Activated CD8-positive, alpha-beta memory T cell treated with anti-CD3 and anti-CD28 coated beads for 48 hours (primary cell): ENCODE results near the gene AHCYL2.
A peak's percentile ranks its signal among the peaks of the same experiment; 100 is the strongest.
"Not testable (repeated sequence)": the region's sequence is repeated elsewhere in the genome, so short reads cannot be mapped to it uniquely, and the experiment has no call there.

Experiments
- DNase-seq, 3 experiments: peaks; one replicate each; pipeline ENCODE4 v3.0.0-alpha.2; 2020; ENCODE audit warnings: low read depth in 2 of 3, low spot score in 2 of 3

The AHCYL2 gene

DNA sequence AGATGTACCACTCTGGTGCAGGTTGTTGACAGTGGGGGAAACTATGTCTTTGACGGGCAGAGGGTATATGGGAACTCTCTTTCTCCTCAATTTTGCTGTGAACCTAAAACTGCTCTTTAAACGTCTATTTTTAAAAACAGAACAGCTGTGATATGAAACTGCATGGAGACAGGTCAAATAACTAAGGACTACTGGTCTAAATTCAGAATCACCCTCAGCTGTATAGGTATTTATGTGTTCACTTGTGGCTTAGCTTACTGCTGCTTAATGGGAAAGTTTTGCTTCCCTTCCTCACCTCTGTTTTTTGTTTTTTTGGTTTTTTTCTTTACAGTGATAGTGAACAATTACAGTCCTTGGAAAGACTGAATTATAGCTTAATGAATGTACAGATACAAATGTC, 122.5 kb downstream of the AHCYL2 start:
- no peak for DNase-seq

DNA sequence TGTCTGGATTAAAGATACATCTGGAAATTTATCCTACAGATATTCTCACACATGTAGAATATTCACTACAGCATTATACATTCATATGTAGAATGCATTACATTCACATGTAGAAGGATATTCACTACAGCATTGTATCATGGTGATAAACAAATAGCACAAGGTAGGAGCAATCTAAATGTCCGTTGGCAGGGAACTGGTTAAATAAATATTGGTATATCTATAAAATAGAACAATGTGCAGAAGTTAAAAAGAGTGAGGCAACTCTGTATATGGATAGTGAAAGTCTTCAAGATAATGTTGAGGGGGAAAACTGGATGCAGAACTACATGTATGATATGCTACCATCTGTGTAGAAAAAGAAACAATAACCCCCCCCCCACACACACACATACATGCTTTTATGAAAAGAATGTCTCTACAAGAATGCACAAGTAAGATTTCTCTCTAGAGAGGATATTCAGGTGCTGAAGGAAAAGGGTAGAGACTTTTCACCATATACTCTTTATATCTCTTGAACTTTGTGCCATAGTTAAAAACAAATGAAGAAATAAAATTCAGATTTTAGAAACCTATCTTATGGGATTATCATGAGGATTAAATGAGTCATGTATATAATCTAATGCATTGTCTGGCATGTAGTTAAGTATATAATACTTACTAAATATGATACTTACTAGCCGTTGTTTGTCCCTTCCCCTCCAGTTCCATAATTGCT, 123.4 kb downstream of the AHCYL2 start:
- no peak for DNase-seq

DNA sequence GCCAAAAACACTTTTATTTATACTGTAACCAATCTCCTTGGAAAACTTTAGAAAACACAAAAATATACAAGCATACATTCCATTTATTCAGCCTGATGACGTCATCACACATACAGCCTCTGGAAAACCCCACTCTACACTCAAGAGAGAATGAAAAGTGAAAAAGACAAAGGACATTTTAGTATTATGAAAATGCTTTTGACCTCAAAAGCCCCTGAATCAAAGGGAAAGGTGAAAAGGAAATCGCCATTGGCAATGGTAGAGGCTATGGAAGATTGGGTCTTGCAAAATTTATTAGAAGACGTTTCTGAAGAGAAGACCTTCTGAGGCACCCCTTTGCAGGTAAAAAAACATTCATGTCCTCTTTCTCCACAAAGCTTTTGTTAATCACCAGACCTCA, 126.5 kb downstream of the AHCYL2 start:
- DNase-seq = no peak

DNA sequence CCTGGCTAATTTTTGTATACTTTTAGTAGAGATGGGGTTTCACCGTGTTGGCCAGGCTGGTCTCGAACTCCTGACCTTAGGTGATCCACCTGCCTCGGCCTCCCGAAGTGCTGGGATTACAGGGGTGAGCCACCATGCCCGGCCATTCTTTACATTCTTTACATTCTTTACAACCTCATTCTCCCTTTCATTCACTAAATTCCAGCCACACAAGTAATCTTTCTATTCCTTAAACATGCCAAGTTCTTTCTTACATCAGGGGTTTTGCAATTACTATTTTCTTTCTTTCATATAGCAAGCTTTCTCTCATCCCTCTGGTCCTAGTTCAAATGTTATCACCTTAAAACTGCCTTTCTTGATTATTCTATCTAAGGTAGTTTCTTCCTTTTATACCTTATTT, 128.3 kb downstream of the AHCYL2 start:
- not testable (repeated sequence) for DNase-seq

DNA sequence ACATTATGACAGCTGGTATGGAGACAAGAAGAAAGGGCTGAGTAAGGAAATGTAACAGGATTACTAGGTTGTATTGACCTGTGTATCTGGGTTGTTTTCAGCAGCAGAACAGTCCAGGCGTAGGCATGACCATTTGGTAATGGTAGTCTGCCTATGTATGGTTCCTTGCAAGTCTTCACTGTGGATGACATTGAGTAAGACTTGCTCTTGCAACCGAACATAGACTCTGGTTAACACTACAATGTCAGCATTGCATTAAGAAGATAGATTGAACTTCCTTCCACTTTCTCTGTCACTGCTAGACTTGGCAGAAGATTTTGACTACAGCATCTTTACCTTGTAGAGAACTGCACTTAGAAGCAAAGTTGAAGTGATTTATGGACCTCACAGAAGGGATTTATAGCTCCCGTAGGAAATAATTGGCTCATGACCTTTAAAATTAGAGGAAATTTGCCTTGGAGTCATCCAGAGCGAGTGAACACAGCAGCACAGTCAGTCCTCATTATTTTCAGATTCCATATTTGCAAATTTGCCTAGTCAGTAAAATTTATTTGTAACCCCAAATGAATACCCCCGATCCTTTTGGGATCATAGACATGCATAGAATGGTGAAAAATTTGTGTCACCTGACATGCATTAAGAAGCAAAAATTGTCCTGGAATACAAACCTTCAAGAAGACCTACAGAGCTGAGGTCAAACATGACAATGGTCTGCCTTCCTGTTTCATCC, 129.8 kb downstream of the AHCYL2 start:
- DNase-seq = no peak

DNA sequence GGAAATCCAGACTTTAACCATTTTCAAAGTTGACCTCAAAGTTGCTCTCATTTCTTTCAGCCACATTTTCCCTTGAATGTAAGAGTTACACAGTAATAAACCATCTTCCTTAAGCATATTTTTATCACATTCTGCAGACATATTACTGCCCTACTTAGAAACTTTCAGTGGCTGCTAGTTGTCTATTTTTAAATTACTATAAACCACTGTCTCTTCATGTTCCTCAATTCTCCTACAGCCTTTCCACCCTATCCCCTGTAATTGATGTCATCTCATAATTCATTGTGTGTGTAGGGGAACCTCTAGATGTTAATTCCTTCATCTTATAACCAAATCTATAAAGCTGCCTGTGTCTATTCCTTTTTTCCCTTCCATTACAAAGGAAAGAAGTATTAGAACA, 131.3 kb downstream of the AHCYL2 start:
- no peak for DNase-seq

DNA sequence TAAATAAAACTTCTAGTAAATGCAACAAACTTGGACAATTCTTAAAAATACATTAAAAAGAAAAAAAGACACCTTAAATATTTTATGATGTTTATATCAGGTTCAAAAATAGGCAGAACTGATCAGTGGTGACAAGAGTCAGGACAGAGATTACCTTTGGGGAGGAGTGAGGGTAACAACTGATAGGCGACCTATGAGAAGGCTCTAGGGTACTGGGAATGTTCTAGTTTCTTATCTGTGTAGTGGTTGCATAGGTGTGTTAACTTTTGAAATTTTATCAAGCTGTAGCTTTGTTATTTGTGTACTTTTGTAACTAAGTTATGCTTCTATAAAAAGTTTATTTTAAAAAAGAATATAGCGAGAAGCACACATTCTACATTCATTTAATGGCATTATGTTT, 134.3 kb downstream of the AHCYL2 start:
- DNase-seq = no peak

DNA sequence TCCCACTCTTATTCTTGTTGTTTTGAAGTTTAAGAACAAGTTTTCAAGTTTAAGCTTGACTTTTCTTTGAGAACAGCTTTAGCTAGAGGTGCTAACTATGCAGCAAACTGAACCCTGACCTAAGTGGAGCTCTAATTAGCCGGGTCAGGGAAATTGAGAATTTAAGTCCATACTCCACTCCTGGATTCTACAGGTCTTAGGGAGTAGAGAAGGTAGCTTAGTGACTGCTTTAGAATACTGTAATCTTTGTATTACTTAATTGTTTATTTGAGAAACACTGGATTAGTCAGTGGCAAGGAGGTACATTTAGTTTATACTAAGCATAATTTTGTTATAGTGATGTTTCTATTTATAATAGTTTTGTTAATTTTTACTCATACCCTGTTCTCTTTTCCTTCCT, 134.8 kb downstream of the AHCYL2 start:
- DNase-seq = no peak

DNA sequence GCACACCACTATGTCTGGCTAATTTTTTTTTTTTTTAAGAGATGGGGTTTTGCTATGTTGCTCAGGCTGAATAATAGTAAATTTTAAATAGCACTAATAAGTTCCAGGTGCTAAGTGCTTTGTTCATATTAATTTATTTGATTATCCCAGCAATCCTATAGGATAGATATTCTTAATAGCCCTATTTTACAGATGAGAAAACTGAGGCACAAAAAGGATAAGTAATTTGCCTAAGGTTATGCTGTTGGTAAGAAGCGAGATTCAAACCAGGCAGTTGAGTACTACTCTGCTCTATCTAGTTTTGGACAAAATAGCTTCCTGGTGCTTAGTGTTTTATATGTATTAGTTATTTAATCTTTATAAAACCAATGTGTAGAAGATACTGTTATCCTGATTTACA, 136.9 kb downstream of the AHCYL2 start:
- DNase-seq = no peak

DNA sequence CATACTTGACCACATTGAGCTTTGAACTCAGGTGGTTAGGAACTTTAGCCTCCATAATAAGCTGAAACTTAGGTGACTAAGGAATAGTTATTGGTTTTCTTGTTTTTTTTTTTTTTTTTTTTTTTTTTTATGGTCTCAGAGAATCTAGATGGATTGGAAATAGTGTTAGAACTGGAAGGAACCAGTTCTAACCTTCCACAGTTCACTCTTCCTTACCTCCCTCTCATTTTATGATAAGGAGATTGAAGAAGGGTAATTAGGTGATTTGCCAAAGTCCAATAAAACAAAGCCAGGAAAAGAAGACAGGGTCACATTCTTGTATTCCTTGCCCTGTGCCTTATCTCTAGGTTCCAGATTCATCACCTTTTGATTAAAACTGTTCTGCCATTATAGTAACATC, 137.7 kb downstream of the AHCYL2 start:
- DNase-seq = no peak

DNA sequence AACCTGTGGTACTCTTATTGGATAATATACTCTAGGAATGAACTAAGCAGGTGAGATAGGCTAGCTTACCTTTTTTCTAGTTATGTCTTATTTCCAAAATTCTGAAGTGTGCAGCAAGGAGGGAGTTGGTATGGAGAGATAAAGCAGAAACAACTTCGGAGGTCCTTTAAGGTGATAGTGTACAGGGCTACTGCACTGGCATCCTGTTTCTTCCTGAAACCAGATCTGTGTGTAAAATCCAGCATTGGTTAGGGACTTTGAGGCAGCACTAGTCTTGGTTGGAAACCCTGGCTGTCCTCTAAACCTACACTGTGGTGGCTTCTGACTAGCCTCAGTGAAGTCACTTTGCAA, 142.5 kb downstream of the AHCYL2 start:
- DNase-seq = no peak

DNA sequence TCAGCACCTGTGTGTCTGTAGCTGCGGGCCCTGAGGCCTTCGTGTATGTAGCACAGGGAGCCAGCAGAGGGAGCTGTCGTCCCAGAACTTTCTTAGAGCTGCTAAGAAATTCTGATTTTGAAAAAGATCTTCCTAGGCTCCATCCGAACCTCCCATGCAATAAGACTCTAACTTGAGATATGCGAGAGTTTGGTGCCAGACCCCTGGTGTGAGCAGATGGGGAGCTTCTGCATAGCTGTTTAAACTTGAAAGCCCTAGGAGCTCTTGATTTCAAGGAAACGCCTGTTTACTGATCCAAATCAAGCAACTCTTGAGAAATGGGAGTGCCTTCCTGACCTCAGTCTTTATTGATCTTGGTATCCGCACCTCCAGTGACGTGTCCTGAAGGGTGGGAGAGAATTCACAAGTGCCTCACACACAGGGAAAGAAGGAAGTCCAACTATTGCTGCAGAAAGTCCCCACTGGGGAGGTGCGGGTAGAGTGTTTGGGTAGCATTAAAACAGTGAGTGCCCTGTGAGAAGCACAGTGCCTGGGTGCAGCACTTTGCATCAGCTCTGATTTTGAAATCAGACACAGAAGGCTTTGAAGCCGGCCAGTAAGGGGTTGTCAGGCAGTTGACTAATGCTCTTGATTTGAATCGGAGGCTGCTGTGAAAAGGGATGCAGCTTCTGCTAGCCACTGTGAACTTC, 143.0 kb downstream of the AHCYL2 start:
- DNase-seq = peak in 2 of 3 experiments; percentile 45 to 57

DNA sequence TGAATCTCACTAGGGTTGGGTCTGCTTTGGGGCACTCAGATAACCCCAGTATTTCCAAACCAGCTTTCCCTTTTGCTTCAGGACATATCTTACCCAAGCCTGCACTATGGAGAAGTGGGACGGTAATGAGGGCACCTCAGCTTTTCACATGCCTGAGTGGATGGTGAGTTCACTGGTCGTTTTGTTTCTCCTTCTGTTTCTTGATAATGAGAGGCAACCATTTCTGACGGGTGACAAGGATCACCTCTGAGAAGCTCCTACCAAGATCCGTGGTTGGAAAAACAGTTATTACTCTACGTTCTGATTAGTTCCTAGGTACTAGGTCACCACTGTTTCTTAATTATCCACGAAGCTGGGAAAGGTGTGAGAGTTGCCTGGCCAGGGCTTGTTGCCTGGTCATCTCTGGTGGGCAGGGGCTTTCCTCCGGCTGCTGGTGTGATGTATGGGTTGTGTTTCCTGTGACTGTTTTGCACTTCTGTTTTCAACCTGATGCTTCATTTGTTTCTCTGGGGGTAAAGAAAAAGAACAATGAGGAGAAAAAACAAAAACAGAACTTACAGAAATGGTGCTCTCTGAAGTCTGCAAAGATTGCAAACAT, 143.7 kb downstream of the AHCYL2 start:
- no peak for DNase-seq

DNA sequence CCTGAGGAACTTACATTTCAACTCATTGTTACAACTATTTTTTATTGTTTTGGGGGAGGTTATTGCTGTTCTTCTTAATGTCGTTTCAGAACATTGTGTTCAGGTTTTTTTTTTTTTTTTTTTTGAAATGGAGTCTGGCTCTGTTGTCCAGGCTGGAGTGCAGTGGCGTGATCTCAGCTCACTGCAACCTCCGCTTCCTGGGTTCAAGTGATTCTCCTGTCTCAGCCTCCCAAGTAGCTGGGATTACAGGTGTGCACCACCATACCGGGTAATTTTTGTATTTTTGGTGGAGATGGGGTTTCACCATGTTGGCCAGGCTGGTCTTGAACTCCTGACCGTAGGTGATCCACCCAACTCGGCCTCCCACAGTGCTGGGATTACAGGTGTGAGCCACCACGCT, 144.6 kb downstream of the AHCYL2 start:
- DNase-seq = not testable (repeated sequence)

DNA sequence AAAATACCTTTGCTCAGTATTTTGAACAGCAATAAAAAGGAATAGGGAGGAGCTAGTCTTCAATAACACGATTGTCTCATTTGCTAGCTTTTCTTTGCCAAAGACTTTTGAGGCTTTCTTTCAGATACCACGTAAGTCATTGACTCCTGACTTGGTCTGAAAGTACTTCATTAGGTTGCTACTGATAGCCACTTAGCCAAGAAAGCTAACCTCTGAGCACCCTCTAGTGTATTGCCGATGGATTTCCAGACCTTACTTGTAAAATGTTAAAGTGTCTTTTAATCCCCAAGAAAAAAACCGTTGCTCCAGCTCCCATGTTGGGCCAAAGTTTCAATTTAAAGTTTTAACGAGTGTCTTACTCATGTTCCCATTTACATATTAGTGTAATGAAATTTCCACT, 146.0 kb downstream of the AHCYL2 start:
- DNase-seq = no peak

DNA sequence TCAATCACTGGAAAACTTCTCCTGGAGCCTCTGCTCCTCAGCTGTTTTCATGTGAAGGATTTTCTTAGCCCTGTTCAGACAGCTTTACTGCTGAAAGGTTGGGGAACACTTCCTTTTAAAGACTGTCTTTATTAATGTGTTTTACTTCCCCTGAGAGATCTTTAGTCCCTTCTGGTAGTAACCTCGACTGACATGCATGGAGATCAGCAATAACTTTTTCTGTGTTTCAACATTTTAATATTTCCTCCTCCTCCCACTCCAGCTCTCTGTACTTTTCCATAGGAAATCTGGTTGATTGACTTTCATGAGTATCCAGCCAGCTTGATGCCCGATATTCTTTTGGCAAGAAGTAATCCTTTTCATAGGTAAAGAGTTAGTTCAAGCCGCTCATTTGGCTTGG, 146.7 kb downstream of the AHCYL2 start:
- no peak for DNase-seq

DNA sequence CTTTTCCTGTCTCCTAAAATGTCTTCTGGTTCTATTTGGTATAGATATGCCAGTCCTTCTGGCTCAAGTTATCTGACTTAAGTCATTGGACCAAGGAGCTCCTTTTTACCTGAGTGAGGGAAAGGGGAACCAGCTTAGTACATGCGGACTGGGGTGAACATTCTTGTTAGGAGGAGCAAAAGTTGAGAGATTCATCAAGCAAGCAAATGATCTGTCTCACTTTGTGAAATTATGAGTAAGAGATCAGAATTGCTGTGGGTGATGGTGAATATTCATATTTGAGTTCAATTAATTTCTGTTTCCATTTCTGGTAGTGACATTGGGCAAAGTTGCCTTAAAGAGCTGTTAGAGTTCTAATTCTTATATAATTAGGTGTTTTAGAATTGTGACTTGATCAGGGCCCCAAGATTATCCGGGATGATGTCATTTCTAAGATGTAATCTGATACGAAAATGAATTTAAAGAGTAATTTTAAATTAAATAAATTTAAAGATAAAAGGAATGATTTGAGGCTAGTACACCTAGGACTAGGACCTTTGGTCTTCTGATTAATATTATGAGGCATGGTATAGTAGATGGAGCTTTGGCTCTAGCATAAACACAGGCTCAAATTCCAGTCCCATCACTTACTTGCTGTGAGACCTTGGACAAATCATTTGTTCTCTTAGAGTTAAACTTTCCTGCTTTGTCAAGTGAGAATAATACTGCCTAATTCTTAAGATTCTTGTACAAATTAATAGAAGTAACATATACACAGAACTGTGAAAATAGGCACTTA, 149.0 kb downstream of the AHCYL2 start:
- no peak for DNase-seq

DNA sequence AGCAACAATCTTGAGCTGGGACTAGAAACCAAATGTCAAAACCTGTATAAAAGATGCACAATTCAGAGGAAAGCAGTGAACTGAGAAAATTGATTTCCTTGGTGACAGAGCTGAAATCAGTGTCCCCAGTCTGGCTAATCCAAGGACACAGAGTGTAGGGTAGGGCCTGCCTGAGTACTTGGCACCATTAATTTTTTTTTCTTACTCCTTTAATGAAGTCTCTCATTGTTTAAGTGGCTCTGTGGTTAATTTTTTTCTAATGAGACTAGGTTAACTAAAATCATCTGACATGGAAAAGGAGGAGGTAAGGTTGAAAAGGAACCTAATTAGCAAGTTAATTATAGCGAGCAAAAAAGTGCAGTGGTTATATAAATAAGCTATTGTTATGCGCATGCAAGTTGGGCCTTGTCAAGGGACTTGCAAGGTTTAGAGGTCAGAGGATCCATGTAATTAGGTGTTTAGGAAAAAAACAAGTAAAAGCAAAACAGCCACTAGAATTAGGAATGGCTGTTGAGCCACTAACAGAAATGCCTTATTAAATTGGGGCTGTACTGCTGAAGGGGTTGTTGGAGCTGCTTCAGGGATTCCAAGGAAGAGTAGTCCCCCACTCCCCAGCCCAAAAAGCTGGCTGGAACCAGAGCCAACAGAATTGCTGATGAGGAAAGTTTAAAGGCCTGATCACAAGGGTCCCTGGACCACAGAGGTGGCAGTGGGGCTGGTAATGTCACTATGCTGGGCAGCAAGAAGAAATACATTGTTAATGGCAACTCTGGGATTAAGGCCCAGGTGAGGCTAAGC, 150.5 kb downstream of the AHCYL2 start:
- no peak for DNase-seq

DNA sequence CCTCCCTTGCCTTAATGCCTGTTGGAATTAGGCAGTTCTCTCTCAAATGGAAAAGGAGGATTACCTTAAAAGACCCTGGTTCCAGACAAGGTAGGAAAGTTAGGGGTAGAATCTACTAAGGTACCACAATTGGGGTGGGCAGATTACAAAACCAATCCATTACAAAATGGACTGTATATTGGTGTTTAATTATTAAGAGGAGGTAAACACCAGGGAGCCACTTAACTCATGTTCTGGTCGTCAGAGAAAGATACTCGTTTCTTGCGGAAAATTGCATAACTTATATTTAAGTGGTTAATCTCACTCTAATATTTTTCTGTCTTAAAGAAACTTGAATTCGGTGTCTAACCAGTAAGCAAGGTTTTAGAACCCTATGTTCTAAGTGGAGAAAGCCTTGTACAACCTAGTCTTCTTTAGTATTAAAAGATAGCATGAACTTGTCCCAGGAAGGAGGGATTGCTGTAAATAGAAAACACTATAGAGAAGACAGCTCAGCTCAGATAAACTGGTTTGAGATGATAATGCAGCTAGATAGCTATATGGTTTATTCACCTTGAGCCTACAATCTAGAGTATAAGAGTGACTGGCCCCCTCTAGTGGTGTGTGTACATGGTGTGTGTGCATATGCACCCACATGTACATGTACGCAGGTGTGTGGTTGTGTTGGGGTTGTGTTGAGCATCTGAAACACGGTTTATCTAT, 151.4 kb downstream of the AHCYL2 start:
- peak in 1 of 3 experiments; percentile 19 for DNase-seq
